ENCODE measurements around the gene TFF3.

The TFF3 gene

DNA sequence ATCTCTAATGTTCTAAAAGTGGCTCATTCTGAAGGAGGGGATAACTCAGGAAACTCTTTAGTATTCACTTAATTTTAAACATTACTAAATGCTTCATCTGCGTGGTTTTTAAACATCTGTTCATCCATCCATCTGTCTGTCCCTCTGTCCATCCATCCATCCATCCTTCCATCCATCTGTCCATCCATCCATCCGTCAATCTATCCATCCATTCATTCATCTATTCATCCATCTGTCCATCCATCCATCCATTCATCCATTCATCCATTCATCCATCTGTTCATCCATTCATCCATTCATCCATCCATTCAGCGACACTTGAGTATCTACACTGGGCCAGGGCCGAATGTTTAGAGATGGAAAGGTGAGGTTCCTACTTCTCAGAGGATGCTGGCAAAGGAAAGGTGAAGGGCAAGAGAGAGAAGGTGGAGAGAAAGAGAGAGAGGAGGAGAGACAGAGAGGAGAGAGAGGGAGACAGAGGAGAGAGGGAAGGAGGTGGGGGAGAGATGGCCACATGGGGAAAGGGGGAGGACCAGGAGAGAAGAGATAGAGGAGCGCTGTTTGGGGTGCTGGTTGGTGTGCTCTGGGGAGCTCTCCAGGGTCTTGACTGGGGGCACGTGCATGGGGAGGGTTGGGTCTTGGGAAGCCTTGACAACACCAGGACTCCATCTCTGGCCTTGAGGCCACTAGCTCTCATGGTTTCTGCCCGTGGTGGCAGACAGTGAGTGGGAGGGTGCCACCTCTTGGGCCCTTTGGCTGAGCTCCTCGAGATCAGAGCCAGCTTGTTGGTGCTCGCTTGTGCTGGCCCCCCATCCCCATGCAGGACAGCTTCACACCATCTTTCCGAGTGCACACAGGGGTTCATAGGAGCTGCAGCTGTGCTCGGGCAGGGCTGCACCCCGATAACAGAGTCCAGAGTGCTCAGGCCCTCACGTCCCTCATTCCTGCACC lies 50.7 kb downstream of the TFF3 start:
- no peak for DNase-seq

DNA sequence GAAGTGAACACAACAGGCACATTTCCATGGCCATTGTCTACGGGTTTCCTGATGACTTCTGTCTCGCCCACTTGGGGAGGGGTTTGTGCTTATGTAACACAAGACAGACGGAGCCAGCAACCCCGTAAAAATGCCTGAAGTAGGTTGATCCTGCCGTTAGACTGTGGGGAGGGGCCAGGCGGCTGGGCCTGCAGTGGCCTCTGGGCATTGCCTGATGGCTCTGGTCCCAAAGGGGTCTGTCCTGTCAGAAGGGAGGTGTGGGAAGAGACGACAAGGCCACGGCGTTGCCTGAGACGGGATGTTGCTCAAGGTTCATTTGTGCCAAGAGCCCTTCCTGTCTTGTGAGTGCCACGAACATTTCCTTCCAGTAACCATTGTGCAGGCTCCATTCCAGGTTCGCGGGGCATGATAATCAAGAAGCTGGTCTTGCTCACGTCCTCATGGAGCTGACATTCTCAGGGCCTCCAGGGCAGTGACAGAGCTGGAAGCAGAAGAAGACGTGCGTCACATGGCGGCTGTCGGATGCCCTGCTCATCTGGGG lies 51.5 kb downstream of the TFF3 start:
- no peak for DNase-seq

DNA sequence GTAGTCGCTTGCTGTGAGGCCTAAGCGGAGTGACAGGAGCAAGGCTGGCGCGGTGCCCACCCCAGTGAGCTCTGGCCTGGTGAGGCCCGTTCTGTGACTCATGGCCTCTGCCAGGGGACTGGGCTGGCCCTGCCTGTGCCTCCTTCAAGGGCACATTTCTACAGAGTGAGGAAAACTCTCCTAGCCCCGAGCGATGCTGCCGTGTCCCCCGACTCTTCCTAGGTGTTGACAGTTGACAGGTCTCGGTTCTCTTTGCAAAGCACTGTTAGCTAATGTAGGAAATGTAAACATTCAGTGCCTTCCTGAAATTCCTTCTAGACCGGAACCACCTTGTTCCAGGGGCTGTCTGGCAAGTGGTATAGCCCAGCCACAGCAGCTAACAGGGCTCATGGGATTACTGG lies 52.4 kb downstream of the TFF3 start:
- no peak for DNase-seq

DNA sequence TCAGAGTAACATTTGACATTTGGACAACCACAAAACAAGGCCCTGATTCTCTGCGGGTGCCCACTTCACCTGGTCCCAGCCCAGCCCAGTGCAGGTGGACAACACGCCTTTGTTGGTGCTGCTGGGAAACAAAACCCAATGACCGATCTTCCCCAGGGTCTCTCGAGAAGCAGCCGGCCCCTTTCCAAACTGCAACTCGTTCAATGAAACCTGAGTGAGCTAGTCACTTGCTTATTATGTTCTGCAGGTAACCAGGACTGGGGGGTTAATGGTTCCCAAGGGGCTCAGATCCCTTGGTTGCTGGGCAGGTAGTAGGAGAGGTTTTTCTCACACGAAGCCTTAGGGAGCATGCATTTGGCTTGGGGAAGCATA lies 53.4 kb downstream of the TFF3 start:
- no peak for DNase-seq
